GM19035 (cell line): Measurements from ENCODE around the gene PITPNC1.
"Not testable (repeated sequence)": the region's sequence is repeated elsewhere in the genome, so short reads cannot be mapped to it uniquely, and the experiment has no call there.

Experiments
- ATAC-seq: cut with Tn5 transposase; IDR thresholded peaks from one replicate; pipeline ENCODE4 v1.9.1; 2021; ENCODE audit not compliant: unreplicated experiment

Gene PITPNC1

DNA sequence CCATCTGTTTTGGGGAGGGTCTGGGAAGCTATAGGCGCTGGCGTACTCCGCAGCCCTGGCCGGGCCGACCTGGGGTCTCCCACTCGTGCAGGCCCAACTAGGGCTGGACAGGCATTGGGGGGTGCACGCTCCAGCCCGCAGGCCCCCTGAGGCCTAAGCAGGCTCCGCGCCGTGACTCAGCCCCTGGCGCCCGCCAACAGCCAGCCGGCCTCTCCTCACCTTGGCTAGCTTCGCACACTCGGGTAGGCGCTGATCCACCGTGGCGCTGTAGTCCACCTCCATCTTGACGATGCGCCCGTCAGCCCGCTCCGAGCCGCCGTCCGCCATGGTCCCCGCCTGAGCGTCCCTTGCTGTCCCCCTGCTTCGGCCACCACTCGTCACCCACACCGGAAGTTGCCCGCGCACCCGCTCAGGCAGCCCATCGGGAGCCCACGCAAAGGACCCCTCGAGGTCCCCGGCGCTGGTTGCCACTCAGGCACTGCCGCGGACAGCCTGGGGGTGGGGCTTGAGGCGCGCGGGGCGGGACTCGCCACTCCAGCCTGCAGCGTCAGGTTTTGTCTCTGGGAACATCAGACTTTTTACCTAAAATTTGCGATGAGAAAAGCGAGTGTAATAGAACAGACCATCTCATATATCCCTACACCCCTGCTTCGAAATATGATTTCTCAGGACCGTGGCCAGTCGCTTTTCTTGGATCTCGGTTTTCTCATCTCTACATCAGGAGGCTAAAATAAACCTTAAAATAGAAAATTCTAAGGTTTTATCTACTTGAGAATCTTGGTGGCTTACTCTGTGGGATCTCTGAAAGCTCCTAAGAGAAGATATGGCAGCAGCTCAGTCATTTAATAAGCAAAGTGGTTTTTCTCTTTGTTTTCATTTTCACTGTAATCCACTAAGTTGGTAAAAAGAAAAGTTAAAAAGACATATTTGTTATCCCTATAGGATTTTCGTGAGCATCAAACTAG is 10.6 kb upstream of the PITPNC1 start, which contains the start of gene PSMD12:
PSMD12 (minus strand) TSS at position 385 of the 965 bp plus-strand sequence; CDS start at position 327, 58 bp downstream.
- ATAC-seq = peak; percentile 90

DNA sequence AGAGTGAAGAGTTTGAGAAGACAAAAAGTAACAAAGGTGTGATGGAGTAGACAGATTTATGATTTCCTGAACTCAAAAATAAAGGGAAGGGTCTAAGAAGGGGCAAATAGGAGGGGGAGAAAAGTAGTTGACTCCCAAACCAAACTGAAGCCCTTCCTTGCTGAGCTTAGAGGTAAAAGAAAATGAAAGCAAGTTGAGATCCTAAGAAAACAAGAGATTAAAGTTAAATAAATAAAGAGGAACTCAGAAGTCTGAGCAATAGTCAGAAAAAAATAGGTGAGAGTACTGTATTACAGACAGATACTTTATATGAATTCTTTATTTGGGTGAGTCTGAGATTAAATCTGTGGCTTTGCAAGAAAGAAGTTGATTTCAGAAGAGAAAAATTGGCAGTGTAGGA is 7.4 kb upstream of the PITPNC1 start:
- ATAC-seq = no peak

DNA sequence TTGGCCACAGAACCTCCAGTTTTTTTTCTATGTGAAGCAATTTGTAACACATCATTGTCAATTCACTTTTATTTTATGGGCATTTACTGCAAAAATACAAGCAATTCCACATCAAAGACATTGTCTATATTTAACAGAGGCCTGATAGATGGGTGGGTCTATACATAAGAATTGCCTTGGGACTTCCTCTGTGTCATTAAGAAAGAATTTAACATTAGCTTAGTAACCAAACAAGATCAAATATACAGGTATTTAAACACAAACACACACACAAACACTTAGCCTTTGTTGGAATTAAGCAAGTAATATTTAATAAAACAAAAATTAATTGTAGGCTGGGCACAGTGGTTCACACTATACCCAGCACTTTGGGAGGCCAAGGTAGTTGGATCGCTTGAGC is 4.3 kb upstream of the PITPNC1 start:
- ATAC-seq = no peak

DNA sequence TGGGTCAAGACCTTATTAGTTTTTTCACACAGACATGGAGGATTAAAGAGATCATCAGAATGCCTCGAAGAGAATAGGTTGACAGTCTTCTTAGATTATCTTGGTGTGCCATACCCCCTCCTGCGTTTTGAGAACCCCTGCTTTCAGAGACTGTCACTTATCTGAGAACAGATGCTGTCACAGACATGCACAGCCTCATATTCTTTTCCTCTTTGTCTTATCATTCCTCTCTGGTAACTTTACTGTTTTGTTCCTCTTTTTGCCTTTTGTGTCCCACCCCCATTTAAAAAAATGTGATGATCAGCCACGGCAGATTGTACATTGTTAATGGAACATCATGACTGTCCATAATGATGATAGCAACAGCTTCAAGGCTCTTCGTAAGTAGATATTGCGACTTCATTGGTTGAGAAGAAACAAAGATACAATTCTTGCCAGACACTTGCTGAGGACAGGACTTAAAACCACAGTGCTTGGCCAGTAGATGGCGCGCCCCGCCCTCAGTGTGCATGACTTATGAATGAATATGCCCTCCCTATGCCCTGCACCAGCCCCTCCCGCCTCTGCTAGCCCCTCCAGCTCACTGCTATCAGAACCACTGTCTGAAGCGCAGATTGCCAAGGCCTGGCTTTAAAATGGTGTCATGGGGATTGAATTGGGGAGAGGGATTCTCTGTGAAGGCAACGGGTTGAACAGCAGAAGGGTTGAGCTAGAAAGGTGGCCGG is 2.6 kb upstream of the PITPNC1 start:
- ATAC-seq = peak; percentile 37

DNA sequence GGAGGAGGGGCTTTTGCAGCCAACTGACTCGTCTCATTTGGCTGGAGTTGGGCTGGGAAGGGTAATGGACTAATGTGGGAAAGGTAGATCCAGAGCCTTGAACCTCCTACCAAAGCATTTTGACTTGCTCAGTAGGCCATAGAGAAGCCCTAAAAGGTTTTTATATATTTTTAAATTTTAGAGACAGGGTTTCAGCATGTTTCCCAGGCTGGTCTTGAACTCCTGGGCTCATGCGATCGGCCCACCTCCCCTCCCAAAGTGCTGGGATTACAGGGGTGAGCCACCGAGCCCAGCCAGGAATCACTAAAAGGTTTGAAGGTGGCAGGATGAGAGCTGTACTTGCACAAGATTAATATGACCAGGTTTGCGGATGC is 2.0 kb upstream of the PITPNC1 start:
- no peak for ATAC-seq

DNA sequence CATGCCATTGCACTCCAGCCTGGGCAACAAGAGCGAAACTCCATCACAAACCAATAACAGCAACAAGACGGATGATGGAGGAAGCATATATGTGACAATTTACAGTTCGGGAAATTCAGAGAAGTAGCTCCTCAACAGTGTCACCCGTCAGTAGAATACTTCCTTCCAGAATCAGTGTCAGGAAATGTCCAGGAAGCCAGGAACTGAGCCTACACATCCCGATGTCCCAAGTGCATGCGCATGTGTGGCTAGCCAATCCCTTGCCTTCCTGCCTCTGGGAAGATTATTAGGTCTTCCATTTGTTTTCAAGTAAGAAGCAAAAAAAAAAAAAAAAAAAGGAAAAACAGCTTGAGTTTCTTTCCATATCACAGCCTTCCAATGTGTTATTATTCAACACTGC is 1.4 kb upstream of the PITPNC1 start:
- no peak for ATAC-seq

DNA sequence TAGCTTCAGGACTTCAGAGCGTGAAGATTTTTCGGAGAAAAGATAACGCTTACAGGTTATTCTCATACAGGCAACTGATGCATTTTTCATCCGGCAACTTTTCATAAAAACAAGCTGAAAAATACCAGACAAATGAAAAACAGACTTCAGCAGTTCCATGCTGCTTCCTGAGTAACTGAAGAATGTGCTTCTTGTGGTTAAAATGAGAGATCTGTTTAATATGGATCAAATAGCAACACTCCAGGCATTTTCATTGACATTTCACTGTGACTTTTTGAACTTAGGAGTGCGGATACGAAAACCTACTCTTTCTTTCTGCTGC is 705 bp upstream of the PITPNC1 start:
- no peak for ATAC-seq

DNA sequence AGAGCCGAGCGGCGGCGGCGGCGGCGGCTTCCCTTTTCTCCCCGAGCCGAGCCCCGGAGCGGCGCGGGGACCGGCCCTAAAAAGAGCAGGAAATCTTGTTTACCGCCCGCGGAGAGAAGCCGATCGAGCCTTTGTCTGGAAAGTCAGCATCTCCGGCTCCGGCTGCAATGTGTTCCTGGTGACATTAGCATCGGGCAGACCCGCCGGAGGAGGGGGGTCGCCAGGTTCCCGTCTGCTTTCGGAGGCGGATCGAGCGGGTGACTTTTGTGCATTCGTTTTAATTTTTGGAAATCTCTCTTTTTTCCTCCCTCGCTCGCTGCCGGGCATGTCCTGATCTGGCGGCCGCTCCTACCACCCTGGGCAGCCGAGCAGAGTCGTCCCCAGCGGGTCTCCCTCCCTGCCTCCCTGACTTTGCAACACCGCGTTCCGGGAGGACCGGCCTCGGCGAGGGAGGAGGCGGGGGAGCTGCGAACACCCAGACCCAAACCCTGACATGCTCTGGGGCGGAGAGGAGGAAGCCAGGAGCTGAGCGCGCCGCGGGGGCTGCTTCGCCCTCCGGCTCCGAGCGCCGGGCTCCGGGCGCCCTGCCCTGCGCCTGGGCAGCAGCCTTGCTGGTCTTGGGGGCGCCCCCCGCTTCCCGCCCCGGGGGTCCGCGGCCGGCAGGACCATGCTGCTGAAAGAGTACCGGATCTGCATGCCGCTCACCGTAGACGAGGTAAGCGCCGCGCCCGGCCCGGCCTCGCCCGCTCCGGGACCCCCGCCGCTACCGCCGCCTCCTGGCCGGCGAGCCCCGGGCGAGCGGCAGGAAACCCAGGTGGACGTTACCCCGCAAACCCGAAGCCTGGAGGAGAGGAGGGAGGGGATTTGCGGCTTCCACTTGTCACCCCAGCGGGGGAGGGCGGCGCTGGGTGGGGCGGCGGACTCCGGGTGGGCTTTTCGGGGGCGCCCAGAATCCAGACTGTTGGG is 690 bp downstream of the PITPNC1 start:
- peak; percentile 20 for ATAC-seq

DNA sequence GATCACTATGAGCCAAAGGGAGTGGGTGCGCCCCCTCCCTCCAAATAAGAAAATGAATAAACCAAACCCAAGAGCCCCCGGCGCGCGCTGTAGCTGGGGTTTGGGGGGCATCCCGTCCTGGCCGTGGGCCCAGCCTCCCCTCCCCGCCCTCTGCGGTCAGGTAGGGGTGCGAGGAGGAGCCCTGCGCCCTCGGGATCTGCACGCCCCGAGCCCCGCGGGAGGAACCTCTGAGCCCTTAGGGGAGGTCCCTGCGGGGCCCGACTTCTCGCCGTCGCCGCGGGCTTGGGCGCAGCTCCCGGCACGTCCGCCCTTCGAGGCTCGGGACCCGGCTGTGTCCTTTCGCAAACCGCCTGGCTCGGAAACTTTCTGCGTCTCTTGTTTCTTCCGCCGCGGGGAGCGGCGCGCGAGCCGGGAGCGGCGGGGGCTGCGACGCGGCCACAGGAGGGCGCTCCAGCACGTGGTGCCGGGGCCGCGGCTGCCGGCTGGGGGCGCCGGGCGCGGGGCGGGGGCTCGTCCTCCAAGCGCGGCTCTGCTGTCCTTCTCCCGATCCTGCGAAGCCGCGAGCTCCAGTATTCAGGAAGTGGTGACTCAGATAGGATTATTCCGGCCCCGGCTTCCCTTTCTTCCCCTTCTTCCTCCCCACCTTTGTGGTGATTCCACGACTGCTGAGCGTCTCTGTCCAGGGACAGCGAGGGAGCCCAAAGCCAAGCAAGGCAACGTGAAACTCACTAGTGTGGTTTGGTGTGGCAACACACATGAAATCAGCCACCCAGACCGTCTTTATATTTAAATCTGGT is 1.6 kb downstream of the PITPNC1 start:
- peak; percentile 35 for ATAC-seq

DNA sequence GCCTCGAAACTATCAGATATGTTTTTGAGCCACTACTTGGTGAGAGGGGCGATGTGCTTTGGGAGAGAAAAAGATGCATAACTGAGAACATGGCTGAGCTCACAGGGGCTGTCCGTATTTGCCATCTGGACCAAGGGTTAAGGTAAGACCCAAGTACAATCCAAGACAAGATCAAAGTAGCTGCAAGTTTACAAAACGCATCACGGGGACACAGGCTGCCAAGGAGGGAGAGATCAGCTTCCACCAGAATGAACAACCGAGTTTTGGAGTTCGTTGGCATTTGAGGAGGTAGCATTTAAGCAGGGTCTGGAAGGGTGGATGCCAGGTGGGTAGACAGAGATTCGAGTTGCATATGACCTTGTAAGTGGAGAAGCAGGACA is 2.2 kb downstream of the PITPNC1 start:
- ATAC-seq = no peak

DNA sequence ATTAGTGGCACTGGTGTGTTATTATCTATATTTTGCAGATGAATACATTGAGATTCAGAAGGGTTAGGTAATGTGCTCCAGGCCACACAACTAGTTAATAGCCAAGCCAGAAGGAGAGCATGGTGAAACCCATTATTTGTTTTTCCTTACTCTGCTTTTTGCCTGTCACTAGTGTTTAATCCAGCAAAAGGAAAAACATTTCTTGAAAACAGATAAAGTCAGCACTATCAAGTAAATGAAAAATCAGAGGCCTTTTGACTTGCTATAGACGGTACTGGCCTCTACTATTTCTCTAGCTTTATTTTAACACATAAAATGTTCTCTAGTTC is 4.8 kb downstream of the PITPNC1 start:
- ATAC-seq = no peak

DNA sequence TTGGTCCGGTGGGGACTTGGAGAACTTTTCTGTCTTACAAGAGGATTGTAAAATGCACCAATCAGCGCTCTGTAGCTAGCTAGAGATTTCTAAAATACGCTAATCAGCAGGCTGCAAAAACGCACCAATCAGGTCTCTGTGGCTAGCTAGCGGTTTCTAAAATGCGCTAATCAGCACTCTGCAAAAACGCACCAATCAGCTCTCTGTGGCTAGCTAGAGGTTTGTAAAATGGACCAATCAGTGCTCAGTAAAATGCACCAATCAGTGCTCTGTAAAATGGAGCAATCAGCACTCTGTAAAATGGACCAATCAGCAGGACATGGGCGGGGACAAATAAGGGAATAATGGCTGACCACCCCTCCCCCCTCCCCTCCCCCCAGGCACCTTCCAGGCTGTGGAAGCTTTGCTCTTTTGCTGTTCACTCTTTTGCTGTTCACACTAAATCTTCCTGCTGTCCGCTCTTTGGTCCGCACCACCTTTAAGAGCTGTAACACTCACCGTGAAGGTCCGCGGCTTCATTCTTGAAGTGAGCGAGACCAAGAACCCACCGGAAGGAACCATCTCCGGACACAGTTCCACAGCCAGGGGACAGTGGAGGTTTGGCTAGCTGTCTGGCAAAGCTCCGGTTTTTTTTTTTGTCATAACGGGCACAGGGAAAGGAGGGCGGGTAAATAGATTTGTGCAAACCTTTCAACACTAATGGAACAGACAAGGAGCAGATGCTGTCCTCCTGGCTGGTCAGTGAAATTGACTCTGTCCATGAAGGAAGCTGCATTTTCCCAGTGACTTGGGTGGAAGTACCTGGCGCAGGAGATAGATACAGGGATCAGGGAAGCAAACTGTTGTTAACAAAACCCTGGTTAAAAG is 8.3 kb downstream of the PITPNC1 start:
- no peak for ATAC-seq

DNA sequence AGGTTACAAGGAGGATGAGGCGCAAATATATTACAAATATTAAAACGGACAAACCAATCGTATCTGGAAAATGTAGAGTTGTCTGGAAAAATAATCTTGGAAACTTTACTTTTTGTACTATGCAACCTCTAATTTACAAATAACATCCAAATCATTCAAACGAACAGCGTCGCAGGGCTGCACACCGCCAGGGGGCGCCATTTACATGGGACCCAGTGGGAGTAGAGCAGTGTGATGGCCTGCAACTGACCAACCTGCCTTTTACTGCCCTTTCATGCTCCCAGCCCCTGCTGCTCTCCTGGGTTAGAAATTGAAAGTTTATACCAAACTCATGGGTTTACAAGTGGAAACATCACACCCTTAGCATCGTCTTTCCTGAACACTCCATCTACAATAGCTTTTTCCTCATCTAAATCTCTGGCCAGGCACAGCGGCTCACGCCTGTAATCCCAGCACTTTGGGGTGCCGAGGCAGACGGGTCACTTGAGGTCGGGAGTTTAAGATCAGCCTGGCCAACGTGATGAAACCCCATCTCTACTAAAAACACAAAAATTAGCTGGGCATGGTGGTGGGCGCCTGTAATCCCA is 10.0 kb downstream of the PITPNC1 start:
- no peak for ATAC-seq

DNA sequence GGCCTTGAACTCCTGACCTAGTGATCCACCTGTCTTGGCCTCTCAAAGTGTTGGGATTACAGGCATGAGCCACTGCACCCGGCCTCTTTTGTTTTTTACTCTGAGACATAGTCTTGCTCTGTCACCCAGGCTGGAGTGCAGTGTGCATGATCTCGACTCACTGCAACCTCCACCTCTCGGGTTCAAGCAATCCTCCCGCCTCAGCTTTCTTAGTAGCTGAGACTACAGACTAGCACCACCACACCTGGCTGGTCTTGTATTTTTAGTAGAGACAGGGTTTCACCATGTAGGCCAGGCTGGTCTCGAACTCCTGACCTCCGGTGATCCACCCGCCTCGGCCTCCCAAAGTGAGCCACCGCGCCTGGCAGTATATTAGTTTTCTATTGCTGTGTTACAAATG is 11.5 kb downstream of the PITPNC1 start:
- ATAC-seq = not testable (repeated sequence)

DNA sequence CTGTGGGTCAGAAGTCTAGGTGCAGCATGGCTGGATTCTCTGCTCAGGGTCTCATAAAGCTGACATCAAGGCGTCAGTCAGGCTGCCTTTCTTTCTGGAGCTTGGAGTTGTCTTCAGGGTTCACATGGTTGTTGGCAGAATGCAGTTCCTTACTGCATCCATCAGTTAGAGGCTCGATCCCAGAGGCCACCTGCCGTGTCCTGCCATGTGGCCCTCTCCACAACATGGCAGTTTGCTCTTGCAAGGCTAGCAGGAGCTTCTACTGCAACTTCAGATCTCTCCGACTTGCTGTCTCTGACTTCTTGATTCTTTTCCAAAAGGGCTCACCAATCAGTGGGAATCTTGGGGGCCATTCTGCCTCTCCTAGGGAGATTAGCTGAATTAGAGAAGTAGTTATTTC is 11.9 kb downstream of the PITPNC1 start:
- no peak for ATAC-seq

DNA sequence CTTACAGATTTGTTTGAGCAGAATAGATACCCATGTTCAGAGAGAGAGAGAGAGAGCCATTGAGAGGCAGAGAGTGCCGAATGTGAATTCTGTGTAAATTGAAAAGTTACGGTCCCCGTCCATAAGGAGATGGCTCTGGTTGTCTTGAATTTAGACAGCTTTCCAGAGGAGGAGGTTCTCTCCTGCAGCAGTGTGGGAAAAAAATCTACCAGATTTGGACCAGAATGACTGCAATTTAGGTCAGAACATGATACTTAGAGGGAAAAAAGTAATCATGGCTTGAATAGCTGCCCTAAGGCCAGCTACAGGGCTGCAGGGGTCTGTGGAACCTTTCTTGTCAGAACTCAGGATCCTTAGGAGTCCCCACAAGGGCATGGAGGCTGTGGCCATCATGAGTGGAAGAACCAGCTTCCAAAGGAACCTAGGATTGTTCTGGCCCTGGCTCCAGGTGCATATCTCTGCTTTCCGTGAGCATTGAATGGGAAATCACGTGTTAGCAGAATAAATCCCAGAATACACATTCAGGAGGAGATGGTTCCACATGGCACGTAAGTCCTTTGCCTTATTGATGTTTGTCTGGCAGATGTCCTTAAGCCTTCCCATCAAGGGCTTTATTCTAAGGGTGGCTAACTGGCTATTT is 13.0 kb downstream of the PITPNC1 start:
- ATAC-seq = no peak

DNA sequence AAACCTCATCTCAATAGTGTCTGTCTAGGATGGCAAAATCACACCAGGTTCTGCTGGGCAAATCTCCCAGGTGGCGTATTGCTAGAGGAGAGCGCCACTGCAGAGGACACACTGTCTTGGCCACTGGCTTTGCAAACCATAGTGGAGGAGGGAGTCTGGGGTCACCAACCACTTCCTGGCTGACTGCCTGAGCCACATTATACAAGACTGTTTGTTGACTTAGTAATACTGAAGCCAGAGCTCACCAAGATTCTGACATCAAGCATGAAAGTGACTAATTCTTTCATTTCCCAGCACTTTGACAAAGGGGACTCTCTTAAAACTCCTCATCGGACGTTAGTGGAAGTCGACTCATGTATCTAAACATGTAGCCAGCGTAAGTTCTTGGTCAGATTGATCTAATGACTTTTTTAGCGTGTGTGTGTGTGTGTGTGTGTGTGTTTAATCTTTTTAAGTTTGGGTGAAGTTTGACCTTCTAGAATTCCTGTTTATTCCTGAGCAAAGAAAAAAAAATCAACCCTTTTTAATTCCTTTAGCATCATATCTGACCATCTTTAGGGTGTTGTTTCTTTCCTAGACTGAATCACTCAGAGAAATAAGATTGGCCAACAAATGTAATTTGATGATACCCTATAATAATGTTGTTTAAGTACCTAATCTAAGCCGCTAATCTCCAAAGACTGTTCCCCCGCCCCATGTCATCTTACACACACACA is 13.7 kb downstream of the PITPNC1 start:
- peak; percentile 94 for ATAC-seq

DNA sequence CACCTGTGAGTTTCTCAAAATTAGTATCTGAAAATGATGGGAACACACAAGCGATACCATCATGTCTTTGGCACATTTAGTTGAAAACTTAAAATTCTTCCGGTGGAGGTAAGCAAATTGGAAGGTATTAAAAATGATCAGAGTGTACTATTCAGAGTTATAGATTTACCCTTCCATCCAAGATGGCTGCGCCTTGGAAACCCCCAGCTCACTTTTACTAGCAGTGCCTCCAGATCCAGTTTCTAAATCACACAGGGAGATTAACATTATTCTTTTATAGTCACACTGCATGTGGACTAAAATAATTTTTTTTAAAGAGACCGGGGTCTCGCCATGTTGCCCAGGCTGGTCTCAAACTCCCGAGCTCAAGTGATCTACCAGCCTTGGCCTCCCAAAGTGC is 15.0 kb downstream of the PITPNC1 start:
- ATAC-seq = no peak
